Measurements from ENCODE around the gene IPCEF1.

DNA sequence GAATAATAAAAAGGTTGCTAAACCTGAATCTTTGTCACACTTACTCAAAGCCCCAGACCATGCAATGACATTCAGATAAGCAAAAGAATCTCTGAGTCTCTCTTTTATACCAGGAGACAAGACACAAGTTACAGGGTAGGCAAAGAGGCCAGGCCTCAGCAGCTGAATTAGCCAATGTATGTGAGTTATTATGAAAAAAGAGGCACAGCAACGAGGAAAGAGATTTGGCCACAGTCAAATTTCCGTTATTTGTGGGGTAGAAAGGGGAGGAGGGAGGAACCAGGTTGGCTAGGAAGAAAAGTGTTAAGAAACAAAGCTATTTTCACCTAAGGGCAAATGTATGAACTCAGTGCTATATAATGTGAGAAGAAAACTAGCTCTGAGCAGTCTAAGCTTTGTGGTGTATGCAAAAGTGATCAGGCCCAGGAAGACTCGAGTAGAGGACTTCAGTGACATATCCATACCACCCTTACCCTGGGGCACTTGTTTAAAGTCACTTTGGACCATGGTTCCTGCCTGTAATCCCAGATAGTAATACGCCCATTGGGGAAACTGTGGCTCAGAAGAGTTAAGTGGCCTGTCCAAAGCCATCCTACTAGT is 19.1 kb downstream of the IPCEF1 start:
- TF ChIP-seq CTCF (IDR thresholded peaks at IDR 0.05; ENCODE audit: low read depth, low read length, missing input control) (no peak), EGR1 (IDR thresholded peaks at IDR 0.05; ENCODE audit: low read depth in 2 of 2) (no peak), YY1 (IDR thresholded peaks at IDR 0.05) (no peak), FOXA1 (IDR thresholded peaks at IDR 0.05) (no peak)
- TF ChIP-seq, protein P1, sequence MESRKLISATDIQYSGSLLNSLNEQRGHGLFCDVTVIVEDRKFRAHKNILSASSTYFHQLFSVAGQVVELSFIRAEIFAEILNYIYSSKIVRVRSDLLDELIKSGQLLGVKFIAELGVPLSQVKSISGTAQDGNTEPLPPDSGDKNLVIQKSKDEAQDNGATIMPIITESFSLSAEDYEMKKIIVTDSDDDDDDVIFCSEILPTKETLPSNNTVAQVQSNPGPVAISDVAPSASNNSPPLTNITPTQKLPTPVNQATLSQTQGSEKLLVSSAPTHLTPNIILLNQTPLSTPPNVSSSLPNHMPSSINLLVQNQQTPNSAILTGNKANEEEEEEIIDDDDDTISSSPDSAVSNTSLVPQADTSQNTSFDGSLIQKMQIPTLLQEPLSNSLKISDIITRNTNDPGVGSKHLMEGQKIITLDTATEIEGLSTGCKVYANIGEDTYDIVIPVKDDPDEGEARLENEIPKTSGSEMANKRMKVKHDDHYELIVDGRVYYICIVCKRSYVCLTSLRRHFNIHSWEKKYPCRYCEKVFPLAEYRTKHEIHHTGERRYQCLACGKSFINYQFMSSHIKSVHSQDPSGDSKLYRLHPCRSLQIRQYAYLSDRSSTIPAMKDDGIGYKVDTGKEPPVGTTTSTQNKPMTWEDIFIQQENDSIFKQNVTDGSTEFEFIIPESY (IDR thresholded peaks at IDR 0.05), result no peak

All from liver (tissue), 3 donors.